OCI-LY7 (cell line): ENCODE measurements around the gene PPP1R9A. TPM values are rescaled to one million over a fixed set of nuclear protein-coding genes. Genes with fewer than 3 reads are reported as not detected.

ENCODE experiments used
- BruUV-seq: library from RNA; stranded (reverse); fragments of 400-500 nt; replicated peaks from 2 replicates; lab custom pipeline; 2021; lab: Mats Ljungman, UMichigan
- CTCF ChIA-PET: fragments of 300-600 bp; sonication (Branson Sonifier 250); formaldehyde crosslinking; loops from one replicate; lab custom pipeline; 2022; ENCODE audit warnings: antibody characterized with exemption; ENCODE audit not compliant: unreplicated experiment; lab: Charles Lee
- POLR2A ChIA-PET: fragments of 300-600 bp; sonication (Branson Sonifier 250); formaldehyde crosslinking; loops from one replicate; lab custom pipeline; 2022; ENCODE audit warnings: antibody characterized with exemption; lab: Charles Lee
- DNase-seq: peaks from one replicate; pipeline ENCODE4 v3.0.0-alpha.2; 2015; ENCODE audit warnings: low spot score
- H2AFZ ChIP-seq: fragments of 200-600 bp; sonication (generic), shearing (Covaris generic); 2 replicates; pipeline ENCODE4 v1.6.1; 2014; ENCODE audit warnings: mild to moderate bottlenecking, antibody characterized with exemption, low read length, moderate library complexity
- H3K27ac ChIP-seq: fragments of 200-600 bp; sonication (generic); 2 replicates; pipeline ENCODE4 v1.5.1; 2014; ENCODE audit warnings: mixed run types, low read depth, mild to moderate bottlenecking, moderate library complexity, low read length, inconsistent platforms; ENCODE audit not compliant: poor library complexity, severe bottlenecking
- H3K36me3 ChIP-seq: fragments of 200-600 bp; sonication (generic); 2 replicates; pipeline ENCODE4 v1.6.1; 2014; ENCODE audit warnings: mild to moderate bottlenecking, antibody characterized with exemption, low read length, moderate library complexity, mixed read lengths; ENCODE audit not compliant: insufficient read depth
- H3K4me1 ChIP-seq: fragments of 200-600 bp; sonication (generic); 2 replicates; pipeline ENCODE4 v1.5.1; 2014; ENCODE audit warnings: mild to moderate bottlenecking, low read length; ENCODE audit not compliant: insufficient read depth, poor library complexity, severe bottlenecking
- H3K4me2 ChIP-seq: fragments of 200-600 bp; sonication (generic); 2 replicates; pipeline ENCODE4 v1.6.1; 2014; ENCODE audit warnings: mild to moderate bottlenecking, low read length
- H3K4me3 ChIP-seq: fragments of 200-600 bp; sonication (generic); 2 replicates; pipeline ENCODE4 v1.5.1; 2014; ENCODE audit warnings: mild to moderate bottlenecking, low read depth, low read length; ENCODE audit not compliant: poor library complexity, severe bottlenecking
- H3K79me2 ChIP-seq: fragments of 200-600 bp; sonication (generic); 2 replicates; pipeline ENCODE4 v1.6.1; 2016; ENCODE audit warnings: low read depth, mild to moderate bottlenecking, low read length, moderate library complexity, mixed read lengths; ENCODE audit not compliant: insufficient read depth
- H3K9me2 ChIP-seq: fragments of 200-600 bp; sonication (generic); 2 replicates; pipeline ENCODE4 v1.6.1; 2016; ENCODE audit warnings: mild to moderate bottlenecking, low read length, mixed read lengths; ENCODE audit not compliant: insufficient read depth
- H3K9me3 ChIP-seq: fragments of 200-600 bp; sonication (generic); 2 replicates; pipeline ENCODE4 v1.6.1; 2014; ENCODE audit warnings: mild to moderate bottlenecking, mixed run types, low read length, mixed read lengths
- H4K20me1 ChIP-seq: fragments of 200-600 bp; sonication (generic); 2 replicates; pipeline ENCODE4 v1.6.1; 2014; ENCODE audit warnings: mild to moderate bottlenecking, antibody characterized with exemption, low read length, moderate library complexity, mixed read lengths; ENCODE audit not compliant: insufficient read depth
- CTCF ChIP-seq: fragments of 200-600 bp; sonication (generic); conservative IDR thresholded peaks from 2 replicates; pipeline ENCODE4 v1.5.1; 2014; ENCODE audit warnings: mild to moderate bottlenecking, antibody characterized with exemption, low read length, moderate library complexity, mixed read lengths
- EZH2phosphoT487 ChIP-seq: fragments of 200-600 bp; sonication (generic); IDR thresholded peaks from 2 replicates; pipeline ENCODE4 v1.6.1; 2018; ENCODE audit warnings: low read depth, borderline replicate concordance, mild to moderate bottlenecking, mixed run types, antibody characterized with exemption, low read length, moderate library complexity, mixed read lengths
- intact Hi-C: fragments of 100-400 bp; cut with micrococcal nuclease; formaldehyde crosslinking; loops from one replicate; pipeline ENCODE4 v1.10.0; 2022; ENCODE audit not compliant: unreplicated experiment
- total RNA-seq, 2 experiments: library from RNA; depleted of rRNA in 1 of 2; stranded (reverse); fragments of >200 nt in 1 of 2; shearing (Covaris generic) in 1 of 2; gene quantifications; 2 replicates each; pipeline ENCODE4 v1.2.3, GENCODE V29; 2014 to 2022

Gene PPP1R9A
- total RNA-seq, 2 experiments from 2014 or later, result not detected

DNA sequence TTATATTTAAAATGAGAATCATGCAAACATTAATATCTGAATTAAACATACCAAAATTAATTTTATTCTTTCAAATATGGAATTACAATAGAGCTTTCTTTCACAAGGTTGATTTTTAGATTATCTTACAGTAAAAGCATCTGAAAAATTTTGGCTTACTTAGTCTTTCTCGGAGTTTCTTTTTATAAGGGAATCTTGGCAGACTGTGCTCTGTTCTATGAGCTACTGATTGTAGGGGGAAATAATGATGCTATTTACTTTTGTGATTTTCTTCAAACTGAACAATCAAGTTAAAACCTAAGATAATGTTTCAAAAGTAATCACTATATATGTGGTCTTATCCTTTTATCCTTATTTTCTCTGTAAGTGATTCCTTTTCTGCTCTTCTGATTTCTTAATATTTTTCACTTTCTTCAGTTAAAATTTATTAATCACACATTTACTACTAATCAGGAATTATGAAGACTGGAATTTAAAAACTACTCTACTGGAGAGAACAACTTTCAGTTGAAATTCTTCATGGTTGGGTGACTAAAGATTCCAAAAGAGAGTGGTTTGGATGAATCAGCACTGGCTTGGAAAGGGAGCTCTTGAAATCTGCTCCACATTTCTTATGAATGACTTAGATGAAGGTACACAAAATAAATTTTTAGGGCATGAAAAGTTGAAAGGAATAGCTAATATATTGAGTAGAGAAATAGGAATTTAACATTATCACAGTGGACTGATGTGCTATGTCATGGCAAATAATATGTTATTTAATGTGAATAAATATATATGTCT is 103.9 kb downstream of the PPP1R9A start:
- CTCF ChIA-PET, result no interaction called here
- no peak overlapping the region for H3K4me2 ChIP-seq
- TF ChIP-seq CTCF (no peak), EZH2phosphoT487 (no peak)
- intact Hi-C loops, result no loop called here
- H3K79me2 ChIP-seq, result no peaks in the 10 kb centered on the region
- DNase-seq, result no peak
- H3K36me3 ChIP-seq, result no peaks in the 10 kb centered on the region
- POLR2A ChIA-PET, result no interaction called here
- H3K4me3 ChIP-seq, result no peak overlapping the region
- H3K9me3 ChIP-seq, result no peaks in the 10 kb centered on the region
- H3K9me2 ChIP-seq, result no peaks in the 10 kb centered on the region
- H2AFZ ChIP-seq, result no peak overlapping the region
- no peaks in the 10 kb centered on the region for H4K20me1 ChIP-seq
- no TSS peak for BruUV-seq
- no peak overlapping the region for H3K27ac ChIP-seq
- H3K4me1 ChIP-seq, result no peaks in the 10 kb centered on the region

DNA sequence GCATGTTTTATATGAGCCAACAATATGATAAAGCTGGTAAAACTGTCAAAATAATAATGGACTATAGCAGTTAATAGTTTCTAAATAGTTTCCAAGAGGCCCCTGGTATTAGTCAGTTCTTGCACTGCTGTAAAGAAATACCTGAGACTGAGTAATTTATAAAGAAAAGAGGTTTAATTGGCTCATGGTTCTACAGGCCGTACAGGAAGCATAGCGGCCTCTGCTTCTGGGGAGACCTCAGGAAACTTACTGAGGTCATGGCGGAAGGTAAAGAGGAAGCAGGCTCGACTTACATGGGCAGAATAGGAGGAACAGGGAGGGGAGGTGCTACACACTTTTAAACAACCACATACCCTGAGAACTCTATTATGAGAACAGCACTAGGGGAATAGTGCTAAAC is 104.6 kb downstream of the PPP1R9A start:
- ChIA-PET POLR2A (no interaction called here), CTCF (no interaction called here)
- intact Hi-C loops, result no loop called here

More for the DNA sequence above, 104.6 kb downstream of the PPP1R9A start:
- no peaks in the 10 kb centered on the region for H3K9me3 ChIP-seq
- no peak overlapping the region for H2AFZ ChIP-seq
- no peak overlapping the region for H3K27ac ChIP-seq
- no peak overlapping the region for H3K4me3 ChIP-seq
- H3K4me1 ChIP-seq, result no peaks in the 10 kb centered on the region
- H3K9me2 ChIP-seq, result no peaks in the 10 kb centered on the region
- no peaks in the 10 kb centered on the region for H3K36me3 ChIP-seq
- no TSS peak for BruUV-seq
- TF ChIP-seq EZH2phosphoT487 (no peak), CTCF (no peak)
- H3K79me2 ChIP-seq, result no peaks in the 10 kb centered on the region
- DNase-seq, result no peak
- no peak overlapping the region for H3K4me2 ChIP-seq
- H4K20me1 ChIP-seq, result no peaks in the 10 kb centered on the region
